ENCODE data around the gene SORCS2. TPM values are rescaled to one million over a fixed set of nuclear protein-coding genes. Genes with fewer than 3 reads are reported as not detected.

The SORCS2 gene
- total RNA-seq, 2 experiments from 2014 or later, result not detected

GRCh38 chr4:7666744-7667143 is 474.4 kb downstream of the SORCS2 start:
- Mint-ChIP-seq H3K4me3 (no peak overlapping the region), H3K27me3 (ENCODE audit: low read depth) (peaks cover 9% of the 10 kb centered on the region), H3K9me3 (ENCODE audit: insufficient read depth) (no peaks in the 10 kb centered on the region), H3K36me3 (ENCODE audit: low read depth) (no peaks in the 10 kb centered on the region), H3K27ac (no peak overlapping the region), H3K4me1 (ENCODE audit: low read depth) (peaks cover 5% of the 10 kb centered on the region)
- POLR2A ChIA-PET, result interaction anchor here (0.6 kb wide), 1 partner anchor 17 kb away, joined by 3 read pairs; no protein-coding TSS in a partner anchor
- DNase-seq, result no peak
- CTCF ChIA-PET, result no interaction called here
- no peak for ATAC-seq

- peaks cover 9% of the 10 kb centered on the region for H3K27me3 Mint-ChIP-seq (ENCODE audit: low read depth)
- H3K4me3 Mint-ChIP-seq, result no peak overlapping the region
- no peak for DNase-seq
- POLR2A ChIA-PET, result no interaction called here
- no peaks in the 10 kb centered on the region for H3K36me3 Mint-ChIP-seq (ENCODE audit: low read depth)
- no peaks in the 10 kb centered on the region for H3K4me1 Mint-ChIP-seq (ENCODE audit: low read depth)
- no peak for ATAC-seq
- H3K9me3 Mint-ChIP-seq (ENCODE audit: insufficient read depth), result no peaks in the 10 kb centered on the region
- CTCF ChIA-PET, result no interaction called here
- no peak overlapping the region for H3K27ac Mint-ChIP-seq
Observed at GRCh38 chr4:7668271-7668670, 475.9 kb downstream of the SORCS2 start.

GRCh38 chr4:7668826-7669225 is 476.5 kb downstream of the SORCS2 start:
- H3K9me3 Mint-ChIP-seq (ENCODE audit: insufficient read depth), result no peaks in the 10 kb centered on the region
- ChIA-PET POLR2A (no interaction called here), CTCF (no interaction called here)
- no peak overlapping the region for H3K4me3 Mint-ChIP-seq
- DNase-seq (no peak), ATAC-seq (no peak)
- H3K27me3 Mint-ChIP-seq (ENCODE audit: low read depth), result peaks cover 9% of the 10 kb centered on the region
- H3K4me1 Mint-ChIP-seq (ENCODE audit: low read depth), result no peaks in the 10 kb centered on the region
- H3K36me3 Mint-ChIP-seq (ENCODE audit: low read depth), result no peaks in the 10 kb centered on the region
- no peak overlapping the region for H3K27ac Mint-ChIP-seq

- Mint-ChIP-seq H3K27ac (no peak overlapping the region), H3K36me3 (ENCODE audit: low read depth) (no peaks in the 10 kb centered on the region), H3K4me1 (ENCODE audit: low read depth) (no peaks in the 10 kb centered on the region), H3K27me3 (ENCODE audit: low read depth) (peaks cover 9% of the 10 kb centered on the region), H3K4me3 (no peak overlapping the region), H3K9me3 (ENCODE audit: insufficient read depth) (no peaks in the 10 kb centered on the region)
- ChIA-PET POLR2A (no interaction called here), CTCF (interaction anchor here (1.7 kb wide), 1 partner anchor 22 kb away, joined by 3 read pairs; no protein-coding TSS in a partner anchor)
- DNase-seq (no peak), ATAC-seq (no peak)
Observed at GRCh38 chr4:7672601-7673000, 480.3 kb downstream of the SORCS2 start.

GRCh38 chr4:7673121-7673520 is 480.8 kb downstream of the SORCS2 start:
- no peak for DNase-seq
- Mint-ChIP-seq H3K27me3 (ENCODE audit: low read depth) (peaks cover 9% of the 10 kb centered on the region), H3K4me3 (no peak overlapping the region), H3K36me3 (ENCODE audit: low read depth) (no peaks in the 10 kb centered on the region), H3K9me3 (ENCODE audit: insufficient read depth) (no peaks in the 10 kb centered on the region), H3K4me1 (ENCODE audit: low read depth) (no peaks in the 10 kb centered on the region), H3K27ac (no peak overlapping the region)
- no peak for ATAC-seq
- ChIA-PET CTCF (no interaction called here), POLR2A (no interaction called here)

- Mint-ChIP-seq H3K4me3 (no peak overlapping the region), H3K27ac (no peak overlapping the region), H3K27me3 (ENCODE audit: low read depth) (peaks cover 7% of the 10 kb centered on the region), H3K36me3 (ENCODE audit: low read depth) (no peaks in the 10 kb centered on the region), H3K9me3 (ENCODE audit: insufficient read depth) (no peaks in the 10 kb centered on the region), H3K4me1 (ENCODE audit: low read depth) (no peaks in the 10 kb centered on the region)
- POLR2A ChIA-PET, result no interaction called here
- no peak for ATAC-seq
- no peak for DNase-seq
- CTCF ChIA-PET, result no interaction called here
Observed at GRCh38 chr4:7674706-7675105, 482.4 kb downstream of the SORCS2 start.

GRCh38 chr4:7675136-7675535 is 482.8 kb downstream of the SORCS2 start:
- Mint-ChIP-seq H3K27ac (no peak overlapping the region), H3K27me3 (ENCODE audit: low read depth) (peaks cover 6% of the 10 kb centered on the region), H3K9me3 (ENCODE audit: insufficient read depth) (no peaks in the 10 kb centered on the region), H3K4me1 (ENCODE audit: low read depth) (no peaks in the 10 kb centered on the region), H3K36me3 (ENCODE audit: low read depth) (no peaks in the 10 kb centered on the region), H3K4me3 (no peak overlapping the region)
- CTCF ChIA-PET, result no interaction called here
- ATAC-seq (no peak), DNase-seq (no peak)
- POLR2A ChIA-PET, result no interaction called here

- Mint-ChIP-seq H3K4me1 (ENCODE audit: low read depth) (no peaks in the 10 kb centered on the region), H3K4me3 (no peak overlapping the region), H3K9me3 (ENCODE audit: insufficient read depth) (no peaks in the 10 kb centered on the region), H3K27me3 (ENCODE audit: low read depth) (peaks cover 6% of the 10 kb centered on the region), H3K36me3 (ENCODE audit: low read depth) (no peaks in the 10 kb centered on the region), H3K27ac (no peak overlapping the region)
- ATAC-seq (no peak), DNase-seq (no peak)
- CTCF ChIA-PET, result no interaction called here
- POLR2A ChIA-PET, result no interaction called here
Observed at GRCh38 chr4:7675612-7676320, 483.4 kb downstream of the SORCS2 start.

- DNase-seq, result no peak
- Mint-ChIP-seq H3K9me3 (ENCODE audit: insufficient read depth) (no peaks in the 10 kb centered on the region), H3K4me3 (no peak overlapping the region), H3K27me3 (ENCODE audit: low read depth) (peaks cover 3% of the 10 kb centered on the region), H3K27ac (no peak overlapping the region), H3K36me3 (ENCODE audit: low read depth) (no peaks in the 10 kb centered on the region), H3K4me1 (ENCODE audit: low read depth) (no peaks in the 10 kb centered on the region)
- CTCF ChIA-PET, result no interaction called here
- POLR2A ChIA-PET, result no interaction called here
- no peak for ATAC-seq
Observed at GRCh38 chr4:7676398-7676922, 484.1 kb downstream of the SORCS2 start.

- no peaks in the 10 kb centered on the region for H3K9me3 Mint-ChIP-seq (ENCODE audit: insufficient read depth)
- no peaks in the 10 kb centered on the region for H3K36me3 Mint-ChIP-seq (ENCODE audit: low read depth)
- no peaks in the 10 kb centered on the region for H3K4me1 Mint-ChIP-seq (ENCODE audit: low read depth)
- ChIA-PET POLR2A (no interaction called here), CTCF (no interaction called here)
- ATAC-seq, result no peak
- H3K4me3 Mint-ChIP-seq, result no peak overlapping the region
- H3K27me3 Mint-ChIP-seq (ENCODE audit: low read depth), result peaks cover 2% of the 10 kb centered on the region
- H3K27ac Mint-ChIP-seq, result no peak overlapping the region
- no peak for DNase-seq
Observed at GRCh38 chr4:7677086-7677485, 484.7 kb downstream of the SORCS2 start.

GRCh38 chr4:7677799-7678301 is 485.5 kb downstream of the SORCS2 start:
- no peaks in the 10 kb centered on the region for H3K4me1 Mint-ChIP-seq (ENCODE audit: low read depth)
- no peaks in the 10 kb centered on the region for H3K9me3 Mint-ChIP-seq (ENCODE audit: insufficient read depth)
- no peak overlapping the region for H3K27ac Mint-ChIP-seq
- no peak overlapping the region for H3K4me3 Mint-ChIP-seq
- no peaks in the 10 kb centered on the region for H3K36me3 Mint-ChIP-seq (ENCODE audit: low read depth)
- no peaks in the 10 kb centered on the region for H3K27me3 Mint-ChIP-seq (ENCODE audit: low read depth)
- ChIA-PET CTCF (no interaction called here), POLR2A (no interaction called here)
- ATAC-seq (no peak), DNase-seq (no peak)

- DNase-seq, result no peak
- Mint-ChIP-seq H3K36me3 (ENCODE audit: low read depth) (no peaks in the 10 kb centered on the region), H3K4me3 (no peak overlapping the region), H3K9me3 (ENCODE audit: insufficient read depth) (no peaks in the 10 kb centered on the region), H3K27ac (no peak overlapping the region), H3K4me1 (ENCODE audit: low read depth) (no peaks in the 10 kb centered on the region), H3K27me3 (ENCODE audit: low read depth) (no peaks in the 10 kb centered on the region)
- no peak for ATAC-seq
- ChIA-PET POLR2A (no interaction called here), CTCF (no interaction called here)
Observed at GRCh38 chr4:7678318-7678852, 486.0 kb downstream of the SORCS2 start.

Data from activated CD8-positive, alpha-beta T cell treated with anti-CD3 and anti-CD28 coated beads, Interleukin-2, amount 10 ng/mL, durations not matched to agents 7 days and 5 days (primary cell).